GM18861 (cell line): Measurements from ENCODE around the gene PDE6B.
"Not testable (repeated sequence)": the region's sequence is repeated elsewhere in the genome, so short reads cannot be mapped to it uniquely, and the experiment has no call there.

Experiments used
- ATAC-seq: cut with Tn5 transposase; IDR thresholded peaks from one replicate; pipeline ENCODE4 v1.9.1; 2021; ENCODE audit not compliant: unreplicated experiment

Gene PDE6B

DNA sequence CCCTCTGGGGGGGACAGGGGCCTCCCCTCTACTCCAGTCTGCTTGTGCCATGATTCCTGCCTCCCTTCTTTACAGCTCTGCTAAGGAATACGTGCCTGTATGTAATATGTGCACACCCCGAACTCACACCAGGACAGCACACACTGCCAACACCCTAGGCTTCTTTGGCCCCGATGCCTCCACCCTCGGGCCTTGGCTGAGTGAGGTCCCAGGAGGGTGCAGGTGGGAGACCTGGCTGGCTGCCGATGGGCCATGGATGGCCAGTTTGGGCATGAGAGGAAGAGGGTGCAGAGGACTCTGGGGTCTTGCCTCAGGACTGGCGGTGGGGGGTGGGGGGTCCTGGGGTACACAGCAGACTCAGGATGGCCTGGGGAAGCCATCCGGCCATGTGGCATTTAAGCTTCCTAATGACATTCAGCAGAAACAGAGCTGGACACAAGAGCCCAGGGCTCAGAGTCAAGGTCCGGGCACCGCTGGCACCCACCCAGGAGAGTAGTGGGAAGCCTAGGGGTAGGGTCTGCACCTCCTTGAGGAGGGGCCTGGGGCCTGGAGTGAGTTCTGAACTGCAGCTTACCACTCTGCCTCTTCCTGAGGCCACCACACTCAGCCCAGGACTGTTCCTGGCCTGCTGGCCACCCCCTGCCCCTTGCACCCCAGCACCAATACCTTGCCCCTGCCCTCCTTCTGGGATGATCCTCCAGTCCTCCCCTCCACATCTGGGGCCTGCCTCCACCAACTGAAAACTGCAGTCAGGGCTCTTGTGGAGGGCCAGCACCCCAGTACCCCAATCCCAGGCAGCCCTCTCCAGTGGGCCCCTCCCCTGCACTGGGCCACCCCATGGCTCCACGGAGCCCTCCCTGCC lies 78.2 kb downstream of the PDE6B start:
- ATAC-seq, result no peak

DNA sequence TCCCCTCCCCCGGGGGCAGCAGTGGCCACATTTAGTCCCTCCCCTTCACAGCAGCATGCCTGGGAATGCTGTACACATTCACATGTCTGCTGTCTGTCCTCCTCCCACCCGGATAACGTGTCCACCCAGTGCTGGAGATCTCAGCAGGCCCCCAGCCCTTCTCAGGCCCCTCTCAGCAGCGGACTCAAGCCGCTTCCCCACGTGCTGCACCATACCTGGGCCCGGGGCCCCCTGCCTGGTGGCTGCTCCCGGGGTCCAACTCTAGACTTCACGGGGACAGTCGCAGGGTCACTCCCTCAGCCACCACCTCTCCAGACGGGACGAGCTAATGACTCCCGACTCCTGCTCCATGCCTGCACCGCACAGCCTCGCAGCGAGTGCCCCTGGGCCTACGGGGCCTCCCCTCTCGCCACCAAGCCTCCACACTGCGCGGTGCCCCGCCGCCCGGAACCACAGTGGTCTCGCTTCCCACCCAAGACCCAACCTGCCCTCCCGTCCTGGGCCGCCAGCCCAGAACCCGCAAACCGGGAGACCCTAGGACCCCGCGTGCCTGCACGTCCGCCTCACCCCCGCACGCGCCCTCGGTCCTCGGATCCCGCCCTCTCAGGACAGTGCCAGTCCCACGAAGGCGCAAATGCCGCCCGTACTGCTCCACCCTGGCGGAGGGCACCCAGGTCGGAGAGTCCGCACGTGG lies 79.0 kb downstream of the PDE6B start:
- ATAC-seq, result no peak

DNA sequence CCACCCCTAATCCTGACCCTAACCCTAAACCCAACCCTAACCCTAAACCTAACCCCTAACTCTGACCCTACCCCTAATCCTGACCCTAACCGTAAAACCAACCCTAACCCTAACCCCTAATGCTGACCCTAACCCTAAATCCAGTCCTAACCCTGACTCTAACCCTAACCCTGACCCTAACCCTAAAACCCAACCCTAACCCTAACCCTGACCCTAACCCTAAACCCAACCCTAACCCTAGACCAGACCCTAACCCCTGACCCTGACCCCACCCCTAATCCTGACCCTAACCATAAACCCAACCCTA lies 79.6 kb downstream of the PDE6B start:
- ATAC-seq, result no peak

DNA sequence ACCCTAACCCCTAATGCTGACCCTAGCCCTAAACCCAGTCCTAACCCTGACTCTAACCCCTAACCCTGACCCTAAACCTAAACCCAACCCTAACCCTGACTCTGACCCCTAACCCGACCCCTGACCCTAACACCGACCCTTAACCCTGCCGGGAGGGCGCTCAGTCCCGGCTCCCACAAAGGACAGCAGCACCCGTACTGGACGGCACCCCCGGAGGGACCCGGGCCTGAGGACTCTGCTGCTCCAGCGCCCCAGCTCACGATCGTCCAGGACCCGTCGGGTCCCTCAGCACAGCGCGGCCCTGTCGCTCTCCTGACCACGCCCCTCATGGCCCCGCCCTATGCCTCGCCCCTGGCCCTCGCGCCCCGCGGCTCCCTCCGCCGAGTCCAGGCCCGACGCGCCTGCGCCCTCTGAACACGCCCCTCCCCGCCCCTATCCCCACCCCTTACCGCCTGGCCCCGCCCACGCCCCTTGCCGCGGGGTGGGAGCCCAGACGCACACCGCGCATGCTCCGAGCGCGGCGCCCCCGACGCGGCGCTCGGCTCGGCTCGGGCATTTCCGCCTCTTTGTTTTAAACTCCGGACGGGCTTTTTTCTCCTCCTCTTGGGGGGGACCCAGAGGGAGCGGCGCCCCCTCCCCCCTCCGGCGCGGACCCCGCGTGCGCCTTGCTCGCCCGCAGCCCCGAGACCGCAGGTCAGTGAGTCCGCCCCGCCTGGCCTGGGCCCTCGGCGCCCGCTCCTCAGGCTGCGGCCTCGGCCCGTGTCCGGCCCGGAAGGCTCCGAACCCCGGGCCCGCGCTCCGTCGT lies 80.1 kb downstream of the PDE6B start, which contains the start of gene PCGF3:
Gene PCGF3 (plus strand): TSS at position 555 of the 805 bp plus-strand sequence. CDS start 27,849 bp downstream, outside the sequence.
- peak; percentile 63 for ATAC-seq

DNA sequence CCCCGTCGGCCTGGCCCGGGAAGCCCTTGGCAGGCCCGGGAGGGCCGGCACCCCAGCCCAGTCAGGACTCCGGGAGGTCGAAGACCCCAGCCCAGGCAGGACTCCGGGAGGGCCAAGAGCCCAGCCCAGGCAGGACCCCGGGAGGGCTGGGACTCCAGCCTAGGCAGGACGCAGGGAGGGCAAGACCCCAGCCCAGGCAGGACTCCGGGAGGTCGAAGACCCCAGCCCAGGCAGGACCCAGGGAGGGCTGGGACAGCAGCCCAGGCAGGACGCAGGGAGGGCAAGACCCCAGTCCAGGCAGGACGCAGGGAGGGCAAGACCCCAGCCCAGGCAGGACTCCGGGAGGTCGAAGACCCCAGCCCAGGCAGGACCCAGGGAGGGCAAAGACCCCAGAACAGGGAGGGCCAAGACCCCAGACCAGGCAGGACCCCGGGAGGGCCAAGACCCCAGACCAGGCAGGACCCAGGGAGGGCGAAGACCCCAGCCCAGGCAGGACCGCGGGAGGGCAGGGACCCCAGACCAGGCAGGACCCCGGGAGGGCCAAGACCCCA lies 80.8 kb downstream of the PDE6B start:
- ATAC-seq, result not testable (repeated sequence)

DNA sequence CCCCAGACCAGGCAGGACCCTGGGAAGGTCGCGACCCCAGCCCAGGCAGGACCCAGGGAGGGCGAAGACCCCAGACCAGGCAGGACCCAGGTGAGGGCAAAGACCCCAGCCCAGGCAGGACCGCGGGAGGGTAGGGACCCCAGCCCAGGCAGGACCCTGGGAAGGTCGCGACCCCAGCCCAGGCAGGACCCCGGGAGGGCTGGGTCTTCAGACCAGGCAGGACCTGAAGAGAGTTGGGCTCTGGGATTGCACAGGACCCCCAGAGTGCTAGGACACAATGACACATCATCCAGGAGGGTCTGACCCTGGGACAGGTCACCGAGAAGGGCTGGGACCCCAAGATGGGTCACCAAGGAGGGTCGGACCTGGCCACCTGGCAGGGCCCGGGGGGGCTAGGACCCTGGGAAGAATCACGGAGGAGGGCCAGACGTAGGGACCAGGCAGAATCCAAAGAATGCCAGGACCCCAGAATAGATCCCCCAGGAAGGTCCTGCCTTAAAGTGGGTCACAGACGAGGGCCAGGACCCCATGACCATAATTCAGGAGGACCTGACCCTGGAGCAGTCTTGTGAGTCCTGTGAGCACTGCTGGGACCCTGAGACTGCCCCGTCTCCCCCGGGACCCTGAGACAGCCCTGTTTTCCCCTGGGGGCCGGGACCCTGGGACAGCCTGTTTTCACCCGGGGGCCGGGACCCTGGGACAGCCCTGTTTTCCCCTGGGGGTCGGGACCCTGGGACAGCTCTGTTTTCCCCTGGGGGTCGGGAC lies 81.6 kb downstream of the PDE6B start:
- no peak for ATAC-seq

DNA sequence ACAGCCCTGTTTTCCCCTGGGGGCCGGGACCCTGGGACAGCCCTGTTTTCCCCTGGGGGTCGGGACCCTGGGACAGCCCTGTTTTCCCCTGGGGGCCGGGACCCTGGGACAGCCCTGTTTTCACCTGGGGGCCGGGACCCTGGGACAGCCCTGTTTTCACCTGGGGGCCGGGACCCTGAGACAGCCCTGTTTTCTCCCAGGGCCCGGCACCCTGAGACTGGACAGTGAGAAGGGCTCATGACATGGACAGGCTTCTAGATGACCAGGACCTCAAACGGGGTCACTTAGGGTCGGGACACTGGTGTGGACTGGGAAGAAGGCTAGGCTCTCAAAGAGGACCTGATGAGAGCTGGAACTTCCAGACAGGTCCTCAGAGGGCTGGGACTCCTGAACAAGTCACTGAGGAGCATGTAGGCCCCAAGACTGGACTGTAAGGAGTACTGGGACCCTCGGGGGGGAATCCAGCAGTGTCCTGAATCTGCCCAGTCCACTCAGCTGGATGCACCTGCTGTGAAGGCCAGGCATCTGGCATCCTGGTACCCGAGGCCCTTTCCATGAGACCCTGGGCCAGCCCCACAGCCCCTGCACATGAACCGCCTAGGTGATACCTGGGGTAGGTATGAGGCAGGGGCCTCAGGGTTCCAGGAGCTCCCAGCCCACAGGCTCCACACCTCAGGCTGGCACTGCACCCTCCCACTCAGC lies 82.7 kb downstream of the PDE6B start:
- ATAC-seq, result no peak

DNA sequence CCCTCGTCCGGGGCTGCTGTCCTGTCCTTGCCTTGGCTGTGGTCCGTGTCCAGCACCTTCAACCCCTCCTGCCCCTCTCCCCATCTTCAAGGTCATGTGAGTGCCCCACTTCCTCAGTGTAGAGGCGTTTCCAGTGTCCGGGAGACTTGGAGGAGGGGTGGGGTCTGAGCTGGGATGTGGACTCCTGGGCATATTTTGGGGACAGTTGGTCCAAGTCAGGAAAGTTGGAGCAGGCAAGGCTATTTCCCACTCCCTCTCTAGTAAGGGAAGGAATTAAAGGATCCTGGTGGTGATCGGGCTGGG lies 83.2 kb downstream of the PDE6B start:
- ATAC-seq, result no peak

DNA sequence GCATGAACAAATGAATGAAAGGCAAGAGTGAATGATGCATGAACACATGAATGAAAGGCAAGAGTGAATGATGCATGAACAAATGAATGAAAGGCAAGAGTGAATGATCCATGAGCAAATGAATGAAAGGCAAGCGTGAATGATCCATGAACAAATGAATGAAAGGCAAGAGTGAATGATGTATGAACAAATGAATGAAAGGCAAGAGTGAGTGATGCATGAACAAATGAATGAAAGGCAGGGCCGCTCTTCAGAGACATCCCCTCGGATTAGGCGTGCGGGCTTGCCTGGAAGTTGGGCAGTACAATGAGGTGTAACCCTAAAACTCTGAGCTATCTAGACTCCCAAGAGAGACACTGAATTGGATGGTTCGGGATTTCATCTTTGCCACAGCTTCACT lies 84.0 kb downstream of the PDE6B start:
- ATAC-seq, result no peak

DNA sequence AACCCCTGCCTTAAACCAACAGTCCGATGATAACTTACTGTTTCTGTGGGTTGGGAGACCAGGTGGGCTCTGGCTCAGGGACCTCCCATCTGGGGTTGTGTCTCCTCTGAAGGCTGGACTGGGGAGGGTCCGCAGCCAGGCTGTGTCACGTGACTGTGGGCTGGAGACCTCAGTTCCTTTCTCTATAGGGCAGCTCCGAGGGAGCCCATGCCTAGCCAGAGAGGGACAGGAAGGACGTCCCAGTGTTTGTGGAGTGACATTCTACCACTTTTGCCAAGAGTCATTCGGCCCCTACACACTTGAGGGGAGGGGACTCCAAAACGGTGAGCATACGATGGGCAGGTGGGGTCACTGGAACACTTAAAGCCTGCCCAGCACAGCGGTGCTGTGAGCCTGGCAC lies 84.7 kb downstream of the PDE6B start:
- no peak for ATAC-seq

DNA sequence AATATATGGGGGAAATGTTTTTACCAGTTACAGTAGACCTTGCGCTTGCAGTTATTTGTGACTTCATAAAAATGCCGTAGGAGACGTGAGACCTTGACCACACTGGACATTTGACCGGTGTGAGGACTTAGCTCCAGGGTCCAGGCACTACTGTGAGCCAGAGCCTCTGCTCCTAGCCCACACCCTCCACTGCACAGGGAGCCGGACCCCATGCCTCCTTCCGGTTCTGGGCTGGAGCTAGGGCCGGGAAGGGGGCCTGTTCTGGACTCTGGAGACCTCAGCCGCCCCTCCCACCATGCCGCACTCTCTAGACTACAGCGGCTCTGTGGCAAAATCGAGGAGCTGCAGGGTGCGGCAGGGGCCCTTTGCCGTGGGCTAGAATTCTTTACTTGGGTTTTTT lies 85.5 kb downstream of the PDE6B start:
- no peak for ATAC-seq

DNA sequence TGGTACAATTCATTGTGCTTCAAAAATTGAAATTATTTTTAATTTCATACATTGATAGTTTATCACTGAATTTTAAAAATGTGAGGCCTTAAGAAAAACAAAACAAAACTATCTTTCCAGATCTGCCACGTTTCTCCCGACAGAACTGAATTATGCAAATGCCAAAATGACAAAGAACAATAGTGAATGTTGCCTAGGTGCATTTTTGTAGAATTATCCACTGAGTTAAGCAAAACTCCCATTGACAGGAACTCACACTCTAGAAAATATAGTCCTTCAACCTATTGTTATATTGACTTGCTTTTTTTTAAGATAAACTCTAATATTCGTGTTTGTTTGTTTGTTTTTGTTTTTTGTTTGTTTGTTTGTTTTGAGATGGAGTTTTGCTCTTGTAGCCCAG lies 86.7 kb downstream of the PDE6B start:
- no peak for ATAC-seq

DNA sequence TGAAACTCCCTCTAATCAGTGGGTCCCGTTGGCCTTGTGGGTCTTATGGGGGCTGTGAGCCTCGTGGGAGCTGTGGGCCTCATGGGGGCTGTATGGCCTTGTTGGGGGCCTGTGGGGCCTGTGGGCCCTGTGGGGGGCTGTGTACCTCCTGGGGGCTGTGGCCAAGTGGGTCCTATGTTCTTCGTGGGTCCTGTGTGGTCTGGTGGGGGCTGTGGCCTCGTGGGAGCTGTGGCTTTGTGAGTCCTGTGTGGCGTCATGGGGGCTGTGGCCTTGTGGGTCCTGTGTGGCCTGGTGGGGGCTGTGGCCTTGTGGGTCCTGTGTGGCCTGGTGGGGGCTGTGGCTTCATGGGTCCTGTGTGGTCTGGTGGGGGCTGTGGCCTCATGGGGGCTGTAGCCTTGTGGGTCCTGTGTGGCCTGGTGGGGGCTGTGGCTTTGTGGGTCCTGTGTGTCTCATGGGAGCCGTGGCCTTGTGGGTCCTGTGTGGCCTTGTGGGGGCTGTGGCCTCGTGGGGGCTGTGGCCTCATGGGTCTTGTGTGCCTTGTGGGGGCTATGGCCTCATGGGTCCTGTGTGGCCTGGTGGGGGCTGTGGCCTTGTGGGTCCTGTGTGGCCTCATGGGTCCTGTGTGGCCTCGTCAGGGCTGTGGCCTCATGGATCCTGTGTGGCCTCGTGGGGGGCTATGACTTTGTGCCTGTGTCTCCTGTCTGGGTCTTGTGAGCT lies 87.7 kb downstream of the PDE6B start:
- ATAC-seq, result no peak

DNA sequence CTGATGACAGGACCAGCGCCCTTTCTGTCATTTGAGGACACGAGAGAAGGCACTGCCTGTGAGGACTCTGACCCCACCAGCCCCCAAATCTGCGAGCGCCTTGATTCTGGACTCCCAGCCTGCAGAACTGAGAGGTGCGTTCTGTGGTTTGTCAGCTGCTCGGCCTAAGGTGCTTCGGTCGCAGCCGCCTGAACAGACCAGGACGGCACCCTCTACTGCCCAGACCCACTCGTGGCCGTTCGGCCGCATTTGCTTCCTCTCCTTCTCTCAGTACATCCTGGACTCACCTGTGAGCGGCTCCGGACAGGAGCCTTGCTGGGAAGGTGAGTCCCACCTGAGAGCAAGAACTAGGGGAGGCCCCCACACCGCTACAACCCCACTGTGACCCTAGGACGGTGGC lies 88.7 kb downstream of the PDE6B start:
- no peak for ATAC-seq

DNA sequence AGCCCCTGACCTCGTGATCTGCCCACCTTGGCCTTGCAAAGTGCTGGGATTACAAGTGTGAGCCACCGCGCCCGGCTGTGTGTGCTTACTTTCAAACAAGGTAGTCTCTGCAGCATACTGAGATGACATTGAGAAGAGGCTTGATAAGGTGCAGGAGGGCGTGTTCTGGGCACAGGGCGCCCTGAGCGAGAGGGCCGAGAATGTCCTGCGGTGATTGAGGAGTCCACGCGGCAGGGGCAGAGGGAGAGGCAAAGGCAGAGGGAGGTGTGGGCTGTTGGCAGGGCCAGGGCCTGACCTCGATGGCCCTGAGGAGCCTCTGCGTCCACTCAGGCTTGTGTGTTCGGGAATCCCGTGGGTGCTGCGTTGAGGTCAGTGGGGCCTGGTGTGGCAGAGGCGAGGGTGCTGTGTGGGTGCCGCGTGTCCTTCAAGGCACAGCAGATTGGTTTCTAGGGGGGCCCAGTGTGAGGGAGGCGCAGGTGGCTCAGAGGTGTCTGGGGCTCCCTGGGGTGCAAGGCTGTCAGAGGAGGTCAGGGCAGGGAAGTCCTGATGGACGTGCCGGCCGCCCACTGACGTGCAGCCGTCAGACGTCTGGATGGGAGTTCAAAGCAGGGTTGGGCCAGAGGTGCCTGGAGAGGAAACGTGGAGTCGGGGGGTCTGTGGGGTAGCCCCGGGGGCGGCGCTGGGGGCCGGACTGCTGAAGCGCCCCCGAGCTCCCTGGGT lies 92.4 kb downstream of the PDE6B start:
- ATAC-seq, result no peak

DNA sequence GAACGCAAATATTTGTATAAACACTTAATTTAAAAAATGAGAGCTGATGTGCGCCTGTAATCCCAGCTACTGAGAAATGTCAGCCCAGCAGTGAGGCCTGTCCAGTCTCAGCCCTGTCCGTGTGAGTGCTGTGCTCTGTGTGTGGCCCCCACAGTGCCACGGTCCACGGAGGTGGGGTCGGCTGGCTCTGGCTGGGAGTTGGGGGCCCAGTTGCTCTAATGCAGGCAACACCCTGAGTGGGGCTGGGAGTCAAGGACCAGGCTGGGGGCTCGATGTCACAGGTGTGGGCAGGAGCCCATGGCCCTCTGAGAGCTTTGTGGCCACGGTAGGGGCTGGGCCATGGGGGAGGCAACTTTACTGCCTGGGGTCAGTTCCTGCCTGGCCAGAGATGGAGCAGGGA lies 93.1 kb downstream of the PDE6B start:
- ATAC-seq, result no peak
